ENCODE data around the gene RAB11FIP4. TPM values are rescaled to one million over a fixed set of nuclear protein-coding genes. Genes with fewer than 3 reads are reported as not detected.

The RAB11FIP4 gene
- total RNA-seq, 4 donors from 2014 or later, result 0.47 to 14.1 (median 1.9) TPM

- Histone ChIP-seq H3K4me1 (peaks cover 0 to 6% (median 0%) of the 10 kb centered on the region in 3 donors), H3K27ac (no peak overlapping the region), H3K4me3 (no peak overlapping the region), H3K9me3 (no peaks in the 10 kb centered on the region), H3K36me3 (no peaks in the 10 kb centered on the region), H3K27me3 (peaks cover 2% of the 10 kb centered on the region)
- no peak for ATAC-seq
- WGBS, 2 donors (ENCODE audit: low coverage in 1 of 2), result 47 to 73% methylated on average over 4 to 5 of the region's 5 CpGs
- TF ChIP-seq CTCF (IDR thresholded peaks at IDR 0.05), result no peak
Observed at GRCh38 chr17:31527606-31528005, 136.1 kb downstream of the RAB11FIP4 start.

- TF ChIP-seq POLR2AphosphoS5 (IDR thresholded peaks at IDR 0.05) (no peak), POLR2A (IDR thresholded peaks at IDR 0.05) (no peak), CTCF (IDR thresholded peaks at IDR 0.05) (no peak), EP300 (IDR thresholded peaks at IDR 0.05) (no peak)
- WGBS, 2 donors (ENCODE audit: low coverage in 1 of 2), result 90 to 95% methylated on average over 4 to 7 of the region's 26 CpGs
Observed at GRCh38 chr17:31528291-31528874, 136.9 kb downstream of the RAB11FIP4 start.

GRCh38 chr17:31529841-31530251 lies 138.4 kb downstream of the RAB11FIP4 start:
- no peak for ATAC-seq
- Histone ChIP-seq H3K27me3 (no peaks in the 10 kb centered on the region), H3K9me3 (no peaks in the 10 kb centered on the region), H3K36me3 (no peaks in the 10 kb centered on the region), H3K4me1 (peaks cover 0 to 10% (median 3%) of the 10 kb centered on the region in 3 donors), H3K27ac (no peak overlapping the region), H3K4me3 (no peak overlapping the region)
- WGBS, 2 donors (ENCODE audit: low coverage in 1 of 2), result no CpG with 5 or more reads among the region's 12 CpGs
- no peak for TF ChIP-seq CTCF (IDR thresholded peaks at IDR 0.05)
- no peak for TF ChIP-seq POLR2AphosphoS5 (IDR thresholded peaks at IDR 0.05)
- TF ChIP-seq EP300 (IDR thresholded peaks at IDR 0.05), result no peak
- no peak for TF ChIP-seq POLR2A (IDR thresholded peaks at IDR 0.05)

More at GRCh38 chr17:31528291-31528874, 136.9 kb downstream of the RAB11FIP4 start:
- no peak overlapping the region for H3K27ac ChIP-seq
- H3K4me1 ChIP-seq, result peaks cover 0 to 7% (median 0%) of the 10 kb centered on the region in 3 donors
- H3K4me3 ChIP-seq, result no peak overlapping the region
- H3K9me3 ChIP-seq, result no peaks in the 10 kb centered on the region
- H3K27me3 ChIP-seq, result no peaks in the 10 kb centered on the region
- H3K36me3 ChIP-seq, result no peaks in the 10 kb centered on the region
- ATAC-seq, result no peak

GRCh38 chr17:31530391-31530985 lies 139.0 kb downstream of the RAB11FIP4 start:
- Histone ChIP-seq H3K4me1 (peaks cover 0 to 5% (median 3%) of the 10 kb centered on the region in 3 donors), H3K9me3 (no peaks in the 10 kb centered on the region), H3K27ac (no peak overlapping the region), H3K27me3 (no peaks in the 10 kb centered on the region), H3K36me3 (no peaks in the 10 kb centered on the region), H3K4me3 (no peak overlapping the region)
- WGBS, 2 donors (ENCODE audit: low coverage in 1 of 2), result 78% methylated on average over 5 of the region's 14 CpGs; no CpG with 5 or more reads in 1 of the 2 donors
- TF ChIP-seq POLR2A (IDR thresholded peaks at IDR 0.05), result no peak
- TF ChIP-seq EP300 (IDR thresholded peaks at IDR 0.05), result no peak
- no peak for TF ChIP-seq CTCF (IDR thresholded peaks at IDR 0.05)
- TF ChIP-seq POLR2AphosphoS5 (IDR thresholded peaks at IDR 0.05), result no peak
- no peak for ATAC-seq

Data from gastroesophageal sphincter (tissue), 4 donors.